Hepatocyte (in vitro differentiated cells): Measurements from ENCODE around the gene CRISPLD2. TPM values are rescaled to one million over a fixed set of nuclear protein-coding genes. Genes with fewer than 3 reads are reported as not detected.
"Not testable (repeated sequence)": the region's sequence is repeated elsewhere in the genome, so short reads cannot be mapped to it uniquely, and the experiment has no call there.

ENCODE experiments used
- DNase-seq: peaks from one replicate; pipeline ENCODE4 v3.0.0-alpha.2; 2016; ENCODE audit warnings: low spot score
- H2AFZ ChIP-seq: fragments of 200-600 bp; sonication (generic); 2 replicates; pipeline ENCODE4 v1.6.0; 2016; ENCODE audit warnings: antibody characterized with exemption, mild to moderate bottlenecking
- H3K27ac ChIP-seq: fragments of 200-600 bp; sonication (generic); 2 replicates; pipeline ENCODE4 v1.5.1; 2016; ENCODE audit warnings: mild to moderate bottlenecking
- H3K27me3 ChIP-seq: fragments of 200-600 bp; sonication (generic); 2 replicates; pipeline ENCODE4 v1.6.1; 2016
- H3K36me3 ChIP-seq: fragments of 200-600 bp; sonication (generic); replicated peaks from 2 replicates; pipeline ENCODE4 v1.5.1; 2016; ENCODE audit warnings: low read depth; ENCODE audit not compliant: insufficient read depth
- H3K4me1 ChIP-seq: fragments of 200-600 bp; sonication (generic); 2 replicates; pipeline ENCODE4 v1.5.1; 2016; ENCODE audit warnings: mild to moderate bottlenecking, moderate library complexity; ENCODE audit not compliant: insufficient read depth
- H3K4me2 ChIP-seq: fragments of 200-600 bp; sonication (generic); 2 replicates; pipeline ENCODE4 v1.6.0; 2016
- H3K4me3 ChIP-seq: fragments of 200-600 bp; sonication (generic); 2 replicates; pipeline ENCODE4 v1.5.1; 2016; ENCODE audit warnings: mild to moderate bottlenecking
- H3K79me2 ChIP-seq: fragments of 200-600 bp; sonication (generic); 2 replicates; pipeline ENCODE4 v1.6.0; 2017; ENCODE audit warnings: mild to moderate bottlenecking
- H3K9me2 ChIP-seq: fragments of 200-600 bp; sonication (generic); replicated peaks from 2 replicates; pipeline ENCODE4 v1.6.0; 2017; ENCODE audit warnings: mild to moderate bottlenecking; ENCODE audit not compliant: insufficient read depth
- H3K9me3 ChIP-seq: fragments of 200-600 bp; sonication (generic); 2 replicates; pipeline ENCODE4 v1.5.1; 2016; ENCODE audit warnings: low read depth, mild to moderate bottlenecking
- H4K20me1 ChIP-seq: fragments of 200-600 bp; sonication (generic); 2 replicates; pipeline ENCODE4 v1.6.0; 2016; ENCODE audit warnings: mild to moderate bottlenecking; ENCODE audit not compliant: insufficient read depth, poor library complexity, severe bottlenecking
- EZH2 ChIP-seq: fragments of 200-600 bp; sonication (generic); IDR thresholded peaks from 2 replicates; pipeline ENCODE4 v1.6.1; 2016; ENCODE audit warnings: antibody characterized with exemption, mild to moderate bottlenecking, borderline replicate concordance
- EZH2phosphoT487 ChIP-seq: fragments of 200-600 bp; sonication (generic); IDR thresholded peaks from one replicate; pipeline ENCODE4 v1.6.1; 2018; ENCODE audit warnings: antibody characterized with exemption, mild to moderate bottlenecking, low read depth, moderate library complexity; ENCODE audit not compliant: unreplicated experiment, severe bottlenecking
- WGBS: methylation state at CpG from one replicate; pipeline ENCODE4 v1.1.6; 2016; ENCODE audit warnings: low lambda C conversion rate; ENCODE audit errors: missing lambda C conversion rate; 5-methylcytosine and 5-hydroxymethylcytosine counted together
- polyA plus RNA-seq: library from polyadenylated mRNA; unstranded; fragments of >200 nt; fragmentation: Nextera tagmentation; extraction: Ambion mirVana; gene quantifications from 2 replicates; pipeline ENCODE4 v1.2.1, GENCODE V29; 2016
- total RNA-seq: library from RNA; depleted of rRNA; stranded (reverse); fragments of >200 nt; gene quantifications from 2 replicates; pipeline ENCODE4 v1.2.3, GENCODE V29; 2014
- TF ChIP-seq, protein P1 (sequence below): fragments of 200-600 bp; sonication (generic); IDR thresholded peaks from 2 replicates; pipeline ENCODE4 v1.5.1; 2016; ENCODE audit warnings: antibody characterized with exemption, mild to moderate bottlenecking; ENCODE audit not compliant: poor library complexity

Gene CRISPLD2
- total and polyA plus RNA-seq, 2 experiments from 2014 or later: 281 to 315 TPM

DNA sequence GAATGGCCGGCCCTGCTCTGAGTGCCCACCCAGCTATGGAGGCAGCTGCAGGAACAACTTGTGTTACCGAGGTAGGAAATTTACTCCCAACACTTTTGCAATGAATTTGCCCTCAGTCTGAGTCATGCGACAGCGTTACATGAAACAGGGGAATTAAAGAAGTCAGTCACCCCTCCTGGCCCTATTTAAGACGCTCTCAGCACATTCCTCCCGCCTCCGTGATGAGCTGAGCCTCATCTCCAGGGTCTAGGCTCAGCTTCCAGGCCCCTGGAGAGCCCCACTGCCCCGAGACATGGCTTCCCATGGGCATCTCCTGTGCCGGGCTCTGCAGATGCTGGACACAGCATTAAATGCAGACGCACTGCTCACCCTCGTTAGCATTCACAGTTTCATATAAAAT lies 35.0 kb downstream of the CRISPLD2 start:
- TF ChIP-seq, protein P1, sequence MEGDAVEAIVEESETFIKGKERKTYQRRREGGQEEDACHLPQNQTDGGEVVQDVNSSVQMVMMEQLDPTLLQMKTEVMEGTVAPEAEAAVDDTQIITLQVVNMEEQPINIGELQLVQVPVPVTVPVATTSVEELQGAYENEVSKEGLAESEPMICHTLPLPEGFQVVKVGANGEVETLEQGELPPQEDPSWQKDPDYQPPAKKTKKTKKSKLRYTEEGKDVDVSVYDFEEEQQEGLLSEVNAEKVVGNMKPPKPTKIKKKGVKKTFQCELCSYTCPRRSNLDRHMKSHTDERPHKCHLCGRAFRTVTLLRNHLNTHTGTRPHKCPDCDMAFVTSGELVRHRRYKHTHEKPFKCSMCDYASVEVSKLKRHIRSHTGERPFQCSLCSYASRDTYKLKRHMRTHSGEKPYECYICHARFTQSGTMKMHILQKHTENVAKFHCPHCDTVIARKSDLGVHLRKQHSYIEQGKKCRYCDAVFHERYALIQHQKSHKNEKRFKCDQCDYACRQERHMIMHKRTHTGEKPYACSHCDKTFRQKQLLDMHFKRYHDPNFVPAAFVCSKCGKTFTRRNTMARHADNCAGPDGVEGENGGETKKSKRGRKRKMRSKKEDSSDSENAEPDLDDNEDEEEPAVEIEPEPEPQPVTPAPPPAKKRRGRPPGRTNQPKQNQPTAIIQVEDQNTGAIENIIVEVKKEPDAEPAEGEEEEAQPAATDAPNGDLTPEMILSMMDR: no peak
- TF ChIP-seq EZH2phosphoT487: no peak
- no peak for TF ChIP-seq EZH2
- DNase-seq: no peak
- Histone ChIP-seq H3K27ac (no peak overlapping the region), H3K4me1 (no peaks in the 10 kb centered on the region), H3K36me3 (no peaks in the 10 kb centered on the region), H3K4me2 (no peak overlapping the region), H3K27me3 (no peaks in the 10 kb centered on the region), H3K4me3 (no peak overlapping the region), H4K20me1 (no peaks in the 10 kb centered on the region), H2AFZ (no peak overlapping the region), H3K9me2 (no peaks in the 10 kb centered on the region), H3K79me2 (no peaks in the 10 kb centered on the region), H3K9me3 (no peaks in the 10 kb centered on the region)
- WGBS: 90% methylated on average over 11 of the region's 11 CpGs

DNA sequence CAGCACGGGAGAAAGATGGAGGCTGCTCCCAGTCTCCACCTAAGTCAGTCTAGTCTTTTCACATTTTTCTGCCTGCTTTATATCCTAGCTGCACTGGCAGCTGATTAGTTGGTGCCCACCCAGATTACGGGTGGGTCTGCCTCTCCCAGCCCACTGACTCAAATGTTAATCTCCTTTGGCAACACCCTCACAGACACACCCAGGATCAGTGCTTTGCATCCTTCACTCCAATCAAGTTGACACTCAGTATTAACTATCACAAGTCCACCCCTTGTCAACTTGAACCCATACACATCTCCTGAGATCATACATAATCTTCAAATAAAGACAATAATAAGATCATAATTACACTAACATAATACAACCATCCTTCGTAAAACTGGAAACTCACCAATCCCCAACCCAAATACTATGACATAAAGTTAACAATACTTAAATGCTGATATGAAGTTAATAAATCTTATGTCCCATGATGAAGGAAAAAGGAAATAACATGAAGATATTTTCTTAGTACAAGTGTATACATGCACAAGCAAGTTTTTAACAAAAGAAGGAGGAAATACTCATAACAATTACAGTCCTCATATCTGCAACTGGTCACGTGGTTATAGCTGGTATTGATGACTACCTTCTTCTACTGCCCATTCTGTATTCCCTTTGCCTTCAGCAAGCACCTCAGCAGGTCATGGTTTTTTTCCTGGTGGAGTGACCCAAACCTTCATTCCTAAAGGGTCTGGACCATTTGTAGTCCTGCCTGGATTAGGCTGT lies 35.8 kb downstream of the CRISPLD2 start:
- H3K4me1 ChIP-seq, H3K27me3 ChIP-seq, H3K27ac ChIP-seq, H3K9me3 ChIP-seq, H2AFZ ChIP-seq, H3K4me2 ChIP-seq, H4K20me1 ChIP-seq, H3K36me3 ChIP-seq, H3K9me2 ChIP-seq, H3K79me2 ChIP-seq, H3K4me3 ChIP-seq, DNase-seq: not testable (repeated sequence)
- 93% methylated on average over 4 of the region's 4 CpGs for WGBS

DNA sequence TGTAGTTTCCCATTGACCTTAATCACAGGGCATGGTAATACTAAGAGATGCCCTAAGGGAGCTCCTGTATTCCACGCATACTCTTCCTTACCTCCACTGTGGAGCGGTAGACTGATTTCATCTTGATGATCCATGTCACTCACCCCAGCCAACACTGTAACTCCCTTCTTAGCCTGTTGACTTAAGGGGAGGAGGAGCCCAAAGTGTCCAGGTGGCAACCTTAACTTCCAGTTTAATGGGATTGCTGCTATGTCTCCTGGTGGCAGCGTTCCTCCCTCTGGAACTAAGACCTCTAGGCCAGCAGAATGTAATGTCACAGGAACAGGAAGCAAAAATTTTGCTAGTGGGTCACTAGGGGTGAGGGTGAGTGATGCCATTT lies 36.4 kb downstream of the CRISPLD2 start:
- not testable (repeated sequence) for H3K4me1 ChIP-seq, H3K4me3 ChIP-seq, H3K79me2 ChIP-seq, H3K9me2 ChIP-seq, H2AFZ ChIP-seq, H3K27ac ChIP-seq, H3K4me2 ChIP-seq, DNase-seq, H3K27me3 ChIP-seq, H3K36me3 ChIP-seq, H4K20me1 ChIP-seq, H3K9me3 ChIP-seq
- 93% methylated on average over 3 of the region's 3 CpGs for WGBS

DNA sequence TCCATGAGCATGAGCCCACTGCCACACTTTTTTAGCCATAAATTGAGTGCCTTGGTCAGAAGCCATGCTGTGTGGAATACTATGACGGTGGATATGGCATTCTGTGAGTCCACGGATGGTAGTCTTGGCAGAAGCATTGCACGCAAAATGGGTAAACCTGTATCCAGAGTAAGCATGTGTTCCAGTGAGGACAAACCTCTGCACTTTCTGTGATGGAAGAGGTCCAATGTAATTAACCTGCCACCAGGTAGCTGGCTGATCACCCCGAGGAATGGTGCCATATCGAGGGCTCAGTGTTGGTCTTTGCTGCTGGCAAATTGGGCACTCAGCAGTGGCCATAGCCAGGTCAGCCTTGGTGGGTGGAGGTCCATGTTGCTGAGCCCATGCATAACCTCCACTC lies 37.0 kb downstream of the CRISPLD2 start:
- WGBS: 100% methylated on average over 5 of the region's 5 CpGs
- H2AFZ ChIP-seq, H3K4me2 ChIP-seq, DNase-seq, H3K27ac ChIP-seq, H3K4me1 ChIP-seq, H3K79me2 ChIP-seq, H3K9me2 ChIP-seq, H3K27me3 ChIP-seq, H4K20me1 ChIP-seq, H3K4me3 ChIP-seq, H3K9me3 ChIP-seq, H3K36me3 ChIP-seq: not testable (repeated sequence)

DNA sequence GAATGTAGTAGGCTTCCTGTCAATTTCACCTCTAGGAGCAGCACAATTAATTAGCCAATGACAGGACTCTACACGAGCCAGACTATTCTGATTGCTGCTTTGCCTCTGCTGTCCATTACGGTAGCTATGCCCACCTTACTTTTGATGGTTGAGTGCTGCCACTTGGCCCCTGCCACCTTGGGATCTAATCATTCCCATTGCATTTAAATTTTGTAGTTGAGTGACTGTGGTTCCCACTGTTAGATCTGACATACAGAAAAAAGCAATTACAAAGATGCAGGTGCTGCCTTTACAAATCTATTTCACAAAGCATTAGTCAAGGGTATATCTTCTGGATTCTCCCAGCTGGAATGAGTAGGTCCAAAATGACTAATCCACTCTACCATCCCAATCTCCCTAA lies 39.9 kb downstream of the CRISPLD2 start:
- Histone ChIP-seq H3K9me3 (no peaks in the 10 kb centered on the region), H3K4me3 (no peak overlapping the region), H3K36me3 (no peaks in the 10 kb centered on the region), H3K27ac (no peak overlapping the region), H4K20me1 (no peaks in the 10 kb centered on the region), H3K4me1 (no peaks in the 10 kb centered on the region), H3K4me2 (no peak overlapping the region), H3K79me2 (no peaks in the 10 kb centered on the region), H3K27me3 (no peaks in the 10 kb centered on the region), H3K9me2 (no peaks in the 10 kb centered on the region), H2AFZ (no peak overlapping the region)
- TF ChIP-seq EZH2phosphoT487: no peak
- TF ChIP-seq EZH2: no peak
- TF ChIP-seq, protein P1: no peak
- no peak for DNase-seq
- 96% methylated on average over 2 of the region's 2 CpGs for WGBS
